HG03066 (cell line): ENCODE measurements around the gene SLC27A3.
"Not testable (repeated sequence)": the region's sequence is repeated elsewhere in the genome, so short reads cannot be mapped to it uniquely, and the experiment has no call there.

Source experiments
- ATAC-seq: cut with Tn5 transposase; IDR thresholded peaks from one replicate; pipeline ENCODE4 v1.9.1; 2021; ENCODE audit warnings: low read depth; ENCODE audit not compliant: unreplicated experiment

The SLC27A3 gene

DNA sequence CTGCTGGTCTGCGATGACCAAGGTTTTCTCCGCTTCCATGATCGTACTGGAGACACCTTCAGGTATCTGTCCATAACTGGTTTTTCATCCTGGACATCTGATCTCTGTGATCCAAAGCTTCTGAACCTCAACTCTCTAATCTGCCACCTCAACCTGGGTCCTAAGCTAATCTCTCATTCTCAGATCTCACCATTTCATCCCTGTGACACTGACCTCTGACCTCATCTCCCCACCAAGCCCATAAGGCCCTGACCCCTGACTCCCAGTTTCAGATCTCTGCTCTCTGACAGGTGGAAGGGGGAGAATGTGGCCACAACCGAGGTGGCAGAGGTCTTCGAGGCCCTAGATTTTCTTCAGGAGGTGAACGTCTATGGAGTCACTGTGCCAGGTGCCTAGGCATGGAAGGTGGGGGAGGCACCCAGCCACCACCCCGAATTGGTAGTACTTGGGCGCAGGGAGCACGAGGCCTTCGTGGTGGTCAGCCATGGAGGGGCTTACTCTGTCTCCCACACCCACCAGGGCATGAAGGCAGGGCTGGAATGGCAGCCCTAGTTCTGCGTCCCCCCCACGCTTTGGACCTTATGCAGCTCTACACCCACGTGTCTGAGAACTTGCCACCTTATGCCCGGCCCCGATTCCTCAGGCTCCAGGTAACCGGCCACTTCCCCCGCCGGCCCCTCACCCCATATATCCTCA lies 3.8 kb downstream of the SLC27A3 start:
- ATAC-seq = no peak

DNA sequence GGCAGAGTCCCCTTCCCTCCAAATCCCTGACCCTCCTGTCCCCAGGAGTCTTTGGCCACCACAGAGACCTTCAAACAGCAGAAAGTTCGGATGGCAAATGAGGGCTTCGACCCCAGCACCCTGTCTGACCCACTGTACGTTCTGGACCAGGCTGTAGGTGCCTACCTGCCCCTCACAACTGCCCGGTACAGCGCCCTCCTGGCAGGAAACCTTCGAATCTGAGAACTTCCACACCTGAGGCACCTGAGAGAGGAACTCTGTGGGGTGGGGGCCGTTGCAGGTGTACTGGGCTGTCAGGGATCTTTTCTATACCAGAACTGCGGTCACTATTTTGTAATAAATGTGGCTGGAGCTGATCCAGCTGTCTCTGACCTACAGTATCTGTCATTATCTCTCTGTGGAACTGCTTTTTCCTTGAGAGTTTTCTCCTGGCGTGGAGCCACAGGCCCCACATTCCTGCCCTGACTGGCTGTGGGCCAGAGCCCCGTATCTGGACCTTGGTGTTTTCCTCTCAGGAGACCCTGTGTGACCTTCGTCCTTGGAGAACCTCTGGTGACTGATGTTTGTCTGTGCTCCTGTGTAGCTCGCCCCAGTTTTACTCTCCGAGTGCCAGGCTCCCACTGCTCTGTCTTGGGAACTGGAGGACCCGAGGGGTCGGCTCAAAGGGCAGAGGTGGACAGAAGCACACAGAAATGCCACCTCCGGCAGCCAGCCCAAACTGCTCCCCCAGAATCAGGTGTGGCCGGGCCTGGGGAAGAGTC lies 4.8 kb downstream of the SLC27A3 start:
- no peak for ATAC-seq

DNA sequence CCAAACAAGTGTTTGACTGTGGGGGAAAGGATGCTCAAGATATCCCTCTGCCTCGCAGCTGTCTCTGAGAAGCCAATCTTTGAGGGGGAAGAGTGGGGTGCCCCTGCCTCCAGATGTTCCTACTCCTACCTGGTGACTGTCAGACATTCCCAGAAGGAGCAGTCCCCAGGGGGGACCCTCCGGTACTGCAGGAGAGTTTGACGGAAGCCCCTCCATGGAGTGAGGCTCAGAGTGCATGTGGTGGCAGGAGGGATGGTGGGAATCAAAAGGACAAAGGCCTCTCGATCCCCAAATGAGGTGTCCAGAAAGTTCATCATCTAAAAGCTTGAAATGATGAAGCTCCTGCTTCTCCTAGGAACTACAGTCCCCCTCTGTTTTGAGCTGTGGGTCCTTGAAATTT lies 5.3 kb downstream of the SLC27A3 start:
- ATAC-seq = no peak

DNA sequence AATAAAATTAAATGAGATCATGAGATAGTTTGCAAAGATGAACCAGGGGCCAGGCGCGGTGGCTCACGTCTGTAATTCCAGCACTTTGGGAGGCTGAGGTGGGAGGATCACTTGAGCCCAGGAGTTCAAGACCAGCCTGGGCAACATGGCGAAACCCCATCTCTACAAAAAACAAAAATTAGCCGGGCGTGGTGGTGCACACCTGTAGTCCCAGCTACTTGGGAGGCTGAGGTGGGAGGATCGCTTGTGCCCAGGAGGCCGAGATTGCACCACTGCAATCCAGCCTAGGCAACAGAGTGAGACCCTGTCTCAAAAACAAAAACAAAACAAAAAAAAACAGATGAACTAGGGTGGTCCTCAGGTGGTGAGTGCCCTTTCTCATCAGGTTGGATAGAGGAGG lies 7.4 kb downstream of the SLC27A3 start:
- not testable (repeated sequence) for ATAC-seq

DNA sequence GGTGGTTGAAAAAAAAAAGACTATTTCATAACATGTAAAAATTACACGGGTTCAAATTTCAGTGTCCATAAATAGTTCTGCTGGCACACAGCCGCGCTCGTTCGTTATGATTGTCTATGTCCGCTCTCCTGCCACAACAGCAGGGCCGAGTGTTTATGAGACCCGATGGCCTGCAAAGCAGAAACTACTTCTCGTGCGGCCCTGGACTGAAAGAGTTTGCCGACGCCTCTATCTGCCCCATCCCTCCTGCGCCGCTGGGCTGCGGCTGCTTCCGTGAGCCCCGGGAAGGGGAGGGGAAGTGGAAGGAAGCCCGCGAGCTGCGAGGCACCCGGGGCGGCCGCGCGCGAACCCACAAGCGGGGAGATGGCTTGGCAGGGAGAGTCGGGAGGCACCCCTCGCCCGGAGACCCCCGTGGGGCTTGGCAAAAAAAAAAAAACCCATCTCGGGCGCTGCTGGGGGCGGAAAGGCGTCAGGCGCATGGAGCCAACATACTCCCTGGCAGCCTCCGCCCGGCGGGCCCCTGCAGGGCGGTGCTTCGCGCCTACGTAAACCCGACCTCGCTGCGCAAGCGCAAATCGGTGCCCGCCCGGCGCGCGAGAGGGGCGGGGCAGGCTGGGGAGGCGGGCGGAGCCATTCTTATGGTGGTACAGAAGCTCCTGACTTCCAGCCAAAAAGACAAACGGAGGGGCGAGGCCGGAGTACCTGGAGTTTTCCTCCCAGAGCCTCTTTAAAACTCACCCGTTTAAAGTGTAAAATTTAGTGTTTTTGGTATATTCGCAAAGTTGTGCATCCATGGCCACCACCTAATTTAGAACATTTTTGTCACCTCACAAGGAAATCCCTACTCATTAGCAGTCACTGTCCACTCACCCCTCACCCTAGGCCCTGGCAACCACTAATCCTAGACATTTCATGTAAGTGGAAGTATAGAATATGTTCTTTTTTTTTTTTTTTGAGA lies 8.3 kb downstream of the SLC27A3 start:
- peak; percentile 83 for ATAC-seq

DNA sequence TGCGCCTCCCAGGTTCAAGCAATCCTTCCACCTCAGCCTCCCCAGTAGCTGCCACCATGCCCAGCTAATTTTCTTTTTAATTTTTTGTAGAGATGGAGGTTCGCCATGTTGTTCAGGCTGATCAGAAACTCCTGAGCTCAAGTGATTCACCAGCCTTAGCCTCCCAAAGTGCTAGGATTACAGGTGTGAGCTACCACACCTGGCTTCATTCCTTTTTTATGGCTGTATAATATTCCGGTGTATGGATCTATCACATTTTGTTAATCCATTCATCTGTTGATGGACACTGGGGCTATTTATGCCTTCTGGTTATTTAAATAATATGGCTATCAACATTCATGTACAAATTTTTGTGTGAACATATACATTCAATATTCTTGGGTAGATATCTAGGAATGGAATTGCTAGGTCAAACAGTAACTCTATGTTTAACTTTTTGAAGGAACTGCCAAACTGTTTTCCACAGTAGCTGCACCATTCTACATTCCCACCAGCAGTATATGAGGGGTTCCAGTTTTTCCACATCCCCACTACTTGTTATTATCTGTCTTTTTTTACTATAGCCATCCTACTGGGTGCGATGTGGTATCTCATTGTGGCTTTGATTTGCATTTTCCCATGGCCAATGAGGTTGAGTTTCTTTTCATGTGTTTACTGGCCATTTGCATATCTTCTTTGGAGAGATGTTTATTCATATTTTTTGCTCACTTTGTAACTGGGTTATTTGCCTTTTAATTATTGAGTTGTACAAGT lies 11.0 kb downstream of the SLC27A3 start:
- ATAC-seq = no peak

DNA sequence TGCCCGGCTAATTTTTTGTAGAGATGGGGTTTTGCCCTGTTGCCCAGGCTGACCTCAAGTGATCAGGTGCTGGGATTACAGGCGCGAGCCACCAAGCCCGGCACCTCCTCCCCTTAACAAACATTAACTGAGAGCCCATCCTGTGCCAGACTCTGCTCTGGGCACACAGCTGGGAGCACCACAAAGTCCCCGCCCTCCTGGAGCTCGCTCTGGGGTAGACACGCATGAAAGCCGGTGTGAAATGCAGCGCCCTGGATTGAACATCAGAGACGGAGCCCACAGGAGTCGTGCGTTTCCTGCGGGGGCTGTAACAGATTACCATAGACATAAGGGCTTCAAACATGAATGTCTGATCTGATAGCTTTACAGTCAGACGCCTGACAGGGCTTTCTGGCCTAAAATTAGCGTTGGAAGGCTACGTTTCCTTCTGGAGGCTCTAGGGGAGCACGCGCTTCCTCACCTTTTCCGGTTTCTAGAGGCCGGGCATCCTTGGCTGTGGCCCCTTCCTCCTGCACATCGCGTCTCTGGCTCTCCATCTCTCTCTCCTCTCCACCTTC lies 14.3 kb downstream of the SLC27A3 start:
- no peak for ATAC-seq

DNA sequence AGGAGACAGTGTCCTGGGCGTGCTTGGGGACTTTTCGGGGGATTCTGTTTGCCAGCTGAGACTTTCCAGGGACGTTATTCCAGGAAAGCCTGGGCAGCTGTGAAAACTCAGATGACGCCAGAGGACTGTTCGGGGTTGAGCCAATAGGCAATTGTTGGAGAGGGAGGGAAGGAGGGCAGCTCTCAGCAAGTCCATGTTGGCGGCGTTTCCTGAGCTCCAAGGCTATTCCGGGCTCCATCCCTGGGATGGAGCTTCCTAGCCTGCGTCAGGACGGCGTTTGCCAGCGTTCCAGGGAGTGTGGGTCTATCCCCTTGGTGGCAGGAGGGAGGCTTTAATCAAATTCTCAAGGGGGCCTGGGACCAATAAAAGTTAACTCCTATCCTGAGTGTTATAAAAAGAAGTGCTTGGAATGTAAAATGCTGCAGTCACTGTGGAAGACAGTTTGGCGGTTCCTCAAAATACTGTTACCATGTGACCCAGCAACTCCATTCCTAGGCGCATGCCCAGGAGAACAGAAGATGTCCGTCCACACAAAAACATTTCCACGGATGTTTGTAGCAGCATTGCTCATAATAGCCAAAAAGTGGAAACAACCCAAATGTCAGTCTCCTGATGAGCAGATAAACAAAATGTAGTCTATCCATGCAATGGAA lies 15.2 kb downstream of the SLC27A3 start:
- no peak for ATAC-seq

DNA sequence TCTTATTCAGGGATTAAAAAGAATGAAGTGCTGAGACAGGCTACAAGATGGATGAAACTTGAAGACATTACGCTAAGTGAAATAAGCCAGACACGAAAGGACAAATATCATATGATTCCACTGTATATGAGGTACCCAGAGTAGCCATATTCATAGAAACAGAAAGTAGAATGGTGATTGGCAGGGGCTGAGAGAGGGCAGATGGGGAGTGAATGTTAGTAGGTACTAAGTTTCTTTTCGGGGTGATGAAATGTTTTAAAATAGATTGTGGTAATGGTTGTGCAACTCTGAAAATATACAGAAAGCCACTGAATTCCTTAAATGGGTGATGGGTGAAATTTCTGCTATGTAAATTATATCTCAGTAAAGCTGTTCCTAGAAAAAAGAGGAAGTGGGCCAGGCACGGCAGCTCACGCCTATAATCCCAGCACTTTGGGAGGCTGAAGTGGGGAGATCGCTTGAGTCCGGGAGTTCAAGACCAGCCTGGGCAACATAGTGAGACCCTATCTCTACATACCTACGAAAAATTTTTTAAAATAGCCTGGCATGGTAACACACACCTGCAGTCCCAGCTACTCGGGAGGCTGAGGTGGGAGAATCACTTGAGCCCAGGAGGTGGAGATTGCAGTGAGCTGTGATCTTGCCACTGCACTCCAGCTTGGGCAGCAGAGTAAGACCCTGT lies 15.9 kb downstream of the SLC27A3 start:
- ATAC-seq = peak; percentile 89

DNA sequence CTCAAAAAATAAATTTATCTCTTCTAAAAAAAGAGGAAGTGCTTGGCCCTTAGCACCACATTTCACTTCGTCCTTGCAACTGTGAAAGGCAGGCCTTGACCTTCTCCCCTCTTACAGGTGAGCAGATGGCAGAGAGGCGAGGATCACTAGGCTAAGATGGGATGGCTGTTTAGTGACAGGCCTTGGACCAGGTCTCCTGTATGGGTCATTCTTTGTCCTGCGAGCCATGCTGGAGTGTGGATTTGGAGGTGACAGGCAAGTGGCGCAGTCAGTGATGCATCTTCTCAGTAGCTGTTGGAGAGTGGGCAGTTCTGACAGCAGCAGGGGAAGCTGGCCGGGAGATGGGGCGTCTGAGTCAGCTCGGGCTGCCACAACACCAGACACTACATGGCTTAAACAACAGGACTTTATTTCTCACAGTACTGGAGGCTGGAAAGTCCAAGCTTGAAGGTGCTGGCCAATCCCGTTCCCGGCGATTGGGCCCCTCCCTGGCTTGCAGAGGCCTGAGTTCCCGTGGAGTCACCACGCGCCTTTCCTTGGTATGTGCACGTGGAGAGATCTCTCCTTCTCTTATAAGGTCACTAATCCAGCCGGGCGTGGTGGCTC lies 16.5 kb downstream of the SLC27A3 start:
- ATAC-seq = peak; percentile 5

DNA sequence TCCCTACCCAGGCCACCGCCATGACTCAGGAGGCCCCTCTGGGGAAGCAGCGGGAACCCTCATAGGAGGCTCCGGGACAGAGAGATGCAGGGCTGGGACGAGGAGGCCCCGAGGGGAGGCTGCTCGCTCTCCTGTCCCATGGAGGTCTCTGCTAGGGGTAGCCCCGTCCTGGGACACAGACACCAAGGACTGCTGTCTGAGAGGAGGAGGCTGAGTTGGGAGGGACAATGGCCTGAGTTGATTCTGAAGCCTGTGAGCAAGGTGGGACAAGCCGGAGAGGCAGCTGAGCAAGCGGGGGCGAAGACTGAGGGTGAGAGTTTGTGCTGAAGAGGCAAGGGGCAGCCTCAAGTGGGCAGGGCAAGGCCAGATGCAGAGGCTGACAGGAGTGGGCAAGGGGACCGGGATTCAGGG lies 17.4 kb downstream of the SLC27A3 start:
- ATAC-seq = no peak

DNA sequence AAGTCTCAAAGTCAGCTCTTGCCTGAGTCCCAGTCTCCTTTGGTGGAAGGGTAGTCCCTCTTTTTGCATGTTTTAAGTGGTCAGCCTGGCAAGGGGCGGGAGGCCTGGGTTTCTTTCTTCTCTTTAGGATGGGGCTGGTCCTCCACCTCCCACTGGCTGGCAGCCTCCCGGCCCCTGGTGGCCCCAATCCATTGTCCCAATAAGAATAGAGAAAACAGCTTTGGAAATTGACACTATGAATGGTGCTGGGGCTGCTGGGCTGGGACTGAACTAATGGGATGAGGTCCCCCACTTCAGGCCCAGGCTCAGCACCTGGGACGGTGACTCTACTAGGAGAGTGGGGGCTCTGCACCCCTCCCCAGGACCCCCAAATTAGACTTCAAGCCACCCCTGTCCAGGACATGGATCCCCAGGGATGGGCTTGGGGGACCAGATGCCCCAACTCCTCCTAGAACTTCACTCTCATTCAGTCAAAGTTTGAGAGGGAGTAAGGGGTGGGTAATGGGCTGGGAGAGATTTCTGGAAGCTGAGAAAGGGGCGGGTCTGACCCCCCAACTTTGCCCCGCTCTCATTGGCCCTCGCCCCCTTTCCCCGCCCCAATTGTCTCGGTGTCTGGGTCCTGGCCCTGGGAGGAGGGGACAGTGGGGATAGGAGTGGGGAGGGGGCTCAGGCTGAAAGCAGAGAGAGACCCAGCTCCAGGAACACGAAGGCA lies 18.2 kb downstream of the SLC27A3 start:
- no peak for ATAC-seq

DNA sequence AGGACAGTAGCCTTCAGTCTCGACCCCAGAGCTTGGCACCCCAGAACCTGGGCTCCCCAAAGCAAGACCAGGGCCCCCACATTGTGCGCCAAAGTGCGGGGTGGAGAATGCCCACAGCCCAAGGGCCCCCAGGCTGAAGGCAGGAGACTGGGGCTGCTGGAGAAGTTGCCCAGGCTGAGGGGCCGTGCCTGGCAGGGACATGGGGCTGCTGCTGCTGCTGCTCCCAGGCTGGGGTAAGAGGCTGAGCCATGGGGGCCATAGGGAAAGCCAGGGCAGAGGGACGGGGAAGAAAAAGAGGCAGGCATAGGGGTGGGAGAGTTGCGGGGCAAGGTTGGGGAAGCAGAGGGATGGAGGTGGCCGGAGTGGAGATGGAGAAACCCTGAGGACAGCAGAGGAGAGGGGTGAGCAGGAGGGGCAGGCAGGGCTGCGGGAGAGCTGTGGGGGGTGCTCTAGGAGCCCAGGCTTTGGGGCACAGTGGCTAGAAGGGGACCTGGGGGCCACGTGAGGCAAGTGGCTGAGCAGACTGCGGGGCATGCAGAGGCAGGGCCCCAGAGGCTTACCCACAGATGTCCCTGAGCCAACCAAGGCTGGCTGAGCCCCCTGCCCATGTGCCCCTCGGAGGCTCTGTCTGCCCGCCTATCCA lies 18.9 kb downstream of the SLC27A3 start:
- no peak for ATAC-seq

DNA sequence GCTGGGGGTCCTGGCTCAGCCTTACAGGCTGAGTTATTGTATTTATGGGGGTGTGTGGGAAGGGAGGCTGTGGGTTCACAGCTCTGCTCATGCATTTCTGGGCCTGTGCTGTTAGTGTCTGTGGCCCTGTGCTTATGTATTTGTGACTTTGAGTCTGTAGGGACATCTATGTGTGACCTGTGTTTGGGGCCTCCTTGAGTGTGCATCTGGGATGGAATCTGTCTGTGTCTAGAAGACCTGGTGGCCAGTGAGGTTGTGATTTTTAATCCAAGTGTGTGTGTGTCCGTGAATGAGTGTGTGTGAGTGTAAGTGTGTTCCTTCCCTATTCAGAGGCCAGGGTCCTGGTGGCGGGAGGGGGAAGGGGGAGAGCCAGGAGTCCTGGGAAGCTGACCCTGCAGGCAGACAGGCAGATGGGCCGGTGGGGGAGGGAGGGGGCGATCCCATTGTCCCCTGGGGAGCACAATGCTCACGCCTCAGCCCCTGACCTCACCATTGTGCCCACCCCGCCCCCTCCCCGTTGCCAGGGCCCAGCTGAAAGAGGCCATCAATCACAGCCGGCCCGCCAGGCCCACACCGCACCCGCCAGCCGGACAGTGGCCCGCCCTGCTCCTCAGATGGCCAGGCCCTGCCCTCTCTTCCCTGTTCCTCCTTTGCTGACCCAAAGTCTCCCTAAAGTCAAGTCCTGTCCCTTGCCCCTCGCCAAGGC lies 19.6 kb downstream of the SLC27A3 start:
- no peak for ATAC-seq

DNA sequence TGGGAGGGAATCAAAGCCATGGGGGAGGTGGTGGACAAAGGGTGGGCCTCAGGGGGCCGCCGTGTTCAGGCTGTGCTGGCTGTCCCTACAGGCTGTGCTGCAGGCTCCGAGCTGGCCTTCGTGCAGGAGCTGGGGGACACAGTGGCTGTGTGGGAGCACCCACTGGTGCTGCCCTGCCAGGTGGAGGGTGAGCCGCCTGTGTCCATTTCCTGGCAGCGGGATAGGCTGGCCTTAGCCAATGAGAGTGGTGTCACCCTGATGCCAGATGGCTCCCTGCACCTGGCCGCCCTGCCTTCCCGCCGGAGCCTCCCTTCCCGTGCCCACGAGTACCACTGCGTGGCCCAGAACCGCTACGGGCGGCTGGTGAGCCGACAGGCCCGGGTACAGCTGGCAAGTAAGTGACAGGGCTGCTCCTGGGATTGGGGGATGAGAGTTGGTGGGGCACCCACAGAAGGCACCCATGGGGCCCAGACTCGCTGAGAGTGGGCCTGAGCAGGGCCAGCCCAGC lies 20.2 kb downstream of the SLC27A3 start:
- no peak for ATAC-seq

DNA sequence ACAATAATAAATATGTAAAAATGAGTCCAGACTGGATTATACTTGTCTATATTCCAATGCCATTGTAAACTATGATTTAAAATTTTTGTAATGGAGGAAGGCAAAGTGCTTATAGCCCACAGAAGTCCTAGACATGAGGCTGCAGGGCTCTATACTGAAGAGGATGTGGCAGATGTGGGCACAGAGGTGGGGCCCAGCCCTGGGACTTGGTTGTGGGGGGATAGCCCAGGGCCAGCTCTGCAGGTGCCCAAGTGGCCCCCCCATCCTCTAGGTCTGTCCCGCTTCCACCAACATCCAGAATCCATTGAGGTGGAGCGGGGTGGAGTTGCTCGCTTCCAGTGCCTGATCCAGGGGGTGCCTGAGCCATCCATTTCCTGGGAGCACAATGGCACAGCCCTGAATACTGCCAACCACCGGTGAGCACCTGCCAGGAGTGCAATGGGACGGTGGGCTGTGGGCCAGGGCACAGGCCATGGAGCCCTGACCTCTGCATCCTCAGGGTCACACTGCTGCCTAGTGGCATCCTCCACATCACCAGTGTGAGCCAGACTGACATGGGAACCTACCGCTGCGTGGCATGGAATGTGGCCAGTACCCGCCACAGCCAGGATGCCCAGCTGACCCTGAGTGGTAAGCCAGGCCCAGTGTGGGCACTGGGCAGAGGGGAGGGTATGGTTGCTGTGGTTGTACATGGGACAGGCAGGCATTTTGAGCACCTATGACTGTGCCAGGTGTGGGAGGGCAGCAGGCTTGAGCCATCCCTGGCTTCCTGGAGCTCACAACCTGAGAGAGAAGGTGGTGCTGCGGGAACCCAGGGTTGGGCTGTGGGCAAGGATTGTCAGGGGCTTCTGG lies 21.0 kb downstream of the SLC27A3 start:
- ATAC-seq = no peak
